Activated CD4-positive, alpha-beta T cell treated with anti-CD3 and anti-CD28 coated beads, Interleukin-2, Interleukin-4, amounts not matched to agents 100 ng/mL and 50 ng/mL, durations not matched to agents 16 hours and 8 hours (primary cell): ENCODE data around the gene TUBB2A.
"Not testable (repeated sequence)": the region's sequence is repeated elsewhere in the genome, so short reads cannot be mapped to it uniquely, and the experiment has no call there.

Source experiments
- DNase-seq: peaks from one replicate; pipeline ENCODE4 v3.0.0-alpha.2; 2020; ENCODE audit warnings: low spot score

TUBB2A gene

GRCh38 chr6:3157131-3157933, at the start of gene TUBB2A:
Gene TUBB2A (minus strand): TSS chr6:3157544. CDS start chr6:3157463, 81 bp downstream.
- peak; percentile 75 for DNase-seq

- no peak for DNase-seq
Observed at GRCh38 chr6:3206339-3207015, 49.1 kb upstream of the TUBB2A start.

GRCh38 chr6:3205913-3206312, 48.6 kb upstream of the TUBB2A start:
- DNase-seq = no peak

- no peak for DNase-seq
Observed at GRCh38 chr6:3204921-3205320, 47.6 kb upstream of the TUBB2A start.

- DNase-seq = no peak
Observed at GRCh38 chr6:3202999-3203696, 45.8 kb upstream of the TUBB2A start.

GRCh38 chr6:3201388-3201787, 44.0 kb upstream of the TUBB2A start:
- no peak for DNase-seq

GRCh38 chr6:3200682-3201081, 43.3 kb upstream of the TUBB2A start:
- no peak for DNase-seq

GRCh38 chr6:3199382-3199781, 42.0 kb upstream of the TUBB2A start:
- DNase-seq = no peak

GRCh38 chr6:3197734-3198133, 40.4 kb upstream of the TUBB2A start:
- DNase-seq = not testable (repeated sequence)

- no peak for DNase-seq
Observed at GRCh38 chr6:3196770-3197169, 39.4 kb upstream of the TUBB2A start.

- no peak for DNase-seq
Observed at GRCh38 chr6:3195695-3196497, 38.6 kb upstream of the TUBB2A start.

GRCh38 chr6:3195420-3195694, 38.0 kb upstream of the TUBB2A start:
- DNase-seq = no peak

GRCh38 chr6:3194535-3195419, 37.4 kb upstream of the TUBB2A start:
- no peak for DNase-seq

GRCh38 chr6:3193102-3193849, 35.9 kb upstream of the TUBB2A start:
- no peak for DNase-seq

GRCh38 chr6:3190779-3191178, 33.4 kb upstream of the TUBB2A start:
- no peak for DNase-seq

GRCh38 chr6:3190056-3190455, 32.7 kb upstream of the TUBB2A start:
- DNase-seq = no peak

- not testable (repeated sequence) for DNase-seq
Observed at GRCh38 chr6:3189192-3189591, 31.8 kb upstream of the TUBB2A start.

- DNase-seq = no peak
Observed at GRCh38 chr6:3188262-3188661, 30.9 kb upstream of the TUBB2A start.

- DNase-seq = no peak
Observed at GRCh38 chr6:3186974-3187382, 29.6 kb upstream of the TUBB2A start.

GRCh38 chr6:3183066-3183465, 25.7 kb upstream of the TUBB2A start:
- no peak for DNase-seq

- no peak for DNase-seq
Observed at GRCh38 chr6:3181105-3181504, 23.8 kb upstream of the TUBB2A start.
